Panc1 (cell line): ENCODE results near the gene SMOC2. TPM values are rescaled to one million over a fixed set of nuclear protein-coding genes. Genes with fewer than 3 reads are reported as not detected.

Source experiments
- ATAC-seq: fragments of 200-7000 bp; cut with Tn5 transposase; 2 replicates; pipeline ENCODE4 v1.9.1; 2020; ENCODE audit warnings: mild to moderate bottlenecking, moderate library complexity
- BruUV-seq: library from RNA; stranded (reverse); fragments of 400-500 nt; replicated peaks from 2 replicates; lab custom pipeline; 2021; lab: Mats Ljungman, UMichigan
- CTCF ChIA-PET: fragments of 300-600 bp; sonication (Branson Sonifier 250); formaldehyde crosslinking; loops from one replicate; lab custom pipeline; 2022; ENCODE audit warnings: antibody characterized with exemption; lab: Charles Lee
- POLR2A ChIA-PET: fragments of 300-600 bp; sonication (Branson Sonifier 250); formaldehyde crosslinking; loops from one replicate; lab custom pipeline; 2022; ENCODE audit warnings: antibody characterized with exemption; lab: Charles Lee
- DNase-seq: peaks from one replicate; pipeline ENCODE4 v3.0.0-alpha.2; 2010; ENCODE audit warnings: low read depth, low spot score
- H3K27ac ChIP-seq: 2 replicates; pipeline ENCODE4 v1.5.1; 2011; ENCODE audit warnings: mild to moderate bottlenecking, low read length, inconsistent platforms
- H3K27me3 ChIP-seq: fragments of 200-500 bp; sonication (Bioruptor generic); 2 replicates; pipeline ENCODE4 v1.6.0; 2014; ENCODE audit warnings: low read length, inconsistent platforms; ENCODE audit not compliant: control insufficient read depth, insufficient read depth
- H3K36me3 ChIP-seq: fragments of 200-500 bp; sonication (Bioruptor generic); 2 replicates; pipeline ENCODE4 v1.5.1; 2014; ENCODE audit warnings: inconsistent platforms, mild to moderate bottlenecking, low read length, moderate library complexity; ENCODE audit not compliant: control insufficient read depth, insufficient read depth
- H3K4me1 ChIP-seq: 2 replicates; pipeline ENCODE4 v1.5.1; 2011; ENCODE audit warnings: inconsistent platforms, mild to moderate bottlenecking, low read length, moderate library complexity; ENCODE audit not compliant: control insufficient read depth, insufficient read depth
- H3K4me3 ChIP-seq, 2 experiments: 2 replicates each; pipeline ENCODE4 v1.5.1; 2011 to 2012; ENCODE audit warnings: low read depth in 2 of 2, low read length in 2 of 2, mild to moderate bottlenecking in 2 of 2, inconsistent platforms in 1 of 2, moderate library complexity in 1 of 2
- H3K9me3 ChIP-seq: fragments of 200-500 bp; sonication (Bioruptor generic); 2 replicates; pipeline ENCODE4 v1.5.1; 2014; ENCODE audit warnings: low read depth, mild to moderate bottlenecking, inconsistent platforms, low read length, moderate library complexity; ENCODE audit not compliant: control insufficient read depth, insufficient read depth
- POLR2AphosphoS5 ChIP-seq: IDR thresholded peaks from 2 replicates; pipeline ENCODE4 v1.6.1; 2012; ENCODE audit warnings: mild to moderate bottlenecking, low read depth, low read length, moderate library complexity
- SIN3A ChIP-seq: IDR thresholded peaks from 2 replicates; pipeline ENCODE4 v1.6.1; 2012; ENCODE audit warnings: low read depth, mild to moderate bottlenecking, low read length, moderate library complexity, borderline replicate concordance; ENCODE audit not compliant: insufficient read depth
- TCF7L2 ChIP-seq: IDR thresholded peaks from 2 replicates; pipeline ENCODE4 v1.6.1; 2011; ENCODE audit warnings: mild to moderate bottlenecking, low read depth, low read length, inconsistent platforms
- in situ Hi-C: cut with HindIII; loops from 2 replicates; pipeline ENCODE4 v1.10.0; 2016; ENCODE audit warnings: low sequenced_read_pairs, low pct_unique_long_range_greater_than_20kb
- intact Hi-C: fragments of 100-400 bp; cut with micrococcal nuclease; formaldehyde crosslinking; loops from one replicate; pipeline ENCODE4 v1.10.0; 2022; ENCODE audit not compliant: unreplicated experiment
- total RNA-seq: library from RNA; stranded (reverse); gene quantifications from one replicate; pipeline ENCODE4 v1.2.1, GENCODE V29; 2021; ENCODE audit not compliant: unreplicated experiment
- TF ChIP-seq, protein P1 (sequence below): fragments of 450-650 bp; IDR thresholded peaks from 2 replicates; pipeline ENCODE4 v1.5.1; 2017; ENCODE audit warnings: mild to moderate bottlenecking
- TF ChIP-seq, protein P2 (sequence below), 2 experiments: IDR thresholded peaks; 2 replicates each; pipeline ENCODE4 v1.6.1; 2011 to 2012; ENCODE audit warnings: low read depth in 2 of 2, control low read depth in 1 of 2, low read length in 1 of 2, mild to moderate bottlenecking in 1 of 2, moderate library complexity in 1 of 2; ENCODE audit not compliant: insufficient read depth in 1 of 2

The SMOC2 gene
- total RNA-seq, 1 experiment from 2014 or later = 0.13 TPM

DNA sequence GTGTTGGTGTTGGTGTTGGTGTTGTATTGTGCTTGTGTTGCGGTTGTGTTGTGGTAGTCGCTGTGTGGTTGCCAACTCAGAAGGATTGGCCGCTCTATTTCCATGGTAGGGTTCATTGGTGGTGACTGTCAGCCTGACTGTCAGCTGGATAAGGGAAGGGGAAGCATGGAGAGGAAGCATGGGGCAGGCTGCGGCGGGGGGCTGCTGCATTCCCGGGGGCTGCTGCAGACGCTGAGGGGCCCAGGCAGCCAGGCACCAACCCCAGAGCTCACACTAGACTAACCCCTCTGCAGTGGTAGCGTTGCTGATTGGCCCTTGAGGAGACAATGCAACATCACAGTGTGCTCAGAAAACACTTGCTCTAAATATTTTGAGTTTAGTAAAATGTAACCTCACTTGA, 199.2 kb downstream of the SMOC2 start:
- DNase-seq = no peak
- no peaks in the 10 kb centered on the region for H3K9me3 ChIP-seq
- peaks cover 13% of the 10 kb centered on the region for H3K27me3 ChIP-seq
- no peak for ATAC-seq
- POLR2A ChIA-PET = no interaction called here
- H3K27ac ChIP-seq = no peak overlapping the region
- H3K4me3 ChIP-seq = no peak overlapping the region
- no peaks in the 10 kb centered on the region for H3K36me3 ChIP-seq
- no peaks in the 10 kb centered on the region for H3K4me1 ChIP-seq
- BruUV-seq = no TSS peak
- CTCF ChIA-PET = no interaction called here
- intact Hi-C loops (no loop called here), in situ Hi-C loops (no loop called here)
- TF ChIP-seq, protein P1, sequence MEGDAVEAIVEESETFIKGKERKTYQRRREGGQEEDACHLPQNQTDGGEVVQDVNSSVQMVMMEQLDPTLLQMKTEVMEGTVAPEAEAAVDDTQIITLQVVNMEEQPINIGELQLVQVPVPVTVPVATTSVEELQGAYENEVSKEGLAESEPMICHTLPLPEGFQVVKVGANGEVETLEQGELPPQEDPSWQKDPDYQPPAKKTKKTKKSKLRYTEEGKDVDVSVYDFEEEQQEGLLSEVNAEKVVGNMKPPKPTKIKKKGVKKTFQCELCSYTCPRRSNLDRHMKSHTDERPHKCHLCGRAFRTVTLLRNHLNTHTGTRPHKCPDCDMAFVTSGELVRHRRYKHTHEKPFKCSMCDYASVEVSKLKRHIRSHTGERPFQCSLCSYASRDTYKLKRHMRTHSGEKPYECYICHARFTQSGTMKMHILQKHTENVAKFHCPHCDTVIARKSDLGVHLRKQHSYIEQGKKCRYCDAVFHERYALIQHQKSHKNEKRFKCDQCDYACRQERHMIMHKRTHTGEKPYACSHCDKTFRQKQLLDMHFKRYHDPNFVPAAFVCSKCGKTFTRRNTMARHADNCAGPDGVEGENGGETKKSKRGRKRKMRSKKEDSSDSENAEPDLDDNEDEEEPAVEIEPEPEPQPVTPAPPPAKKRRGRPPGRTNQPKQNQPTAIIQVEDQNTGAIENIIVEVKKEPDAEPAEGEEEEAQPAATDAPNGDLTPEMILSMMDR = no peak
- TF ChIP-seq POLR2AphosphoS5 (no peak), TCF7L2 (no peak)
- TF ChIP-seq, protein P2, sequence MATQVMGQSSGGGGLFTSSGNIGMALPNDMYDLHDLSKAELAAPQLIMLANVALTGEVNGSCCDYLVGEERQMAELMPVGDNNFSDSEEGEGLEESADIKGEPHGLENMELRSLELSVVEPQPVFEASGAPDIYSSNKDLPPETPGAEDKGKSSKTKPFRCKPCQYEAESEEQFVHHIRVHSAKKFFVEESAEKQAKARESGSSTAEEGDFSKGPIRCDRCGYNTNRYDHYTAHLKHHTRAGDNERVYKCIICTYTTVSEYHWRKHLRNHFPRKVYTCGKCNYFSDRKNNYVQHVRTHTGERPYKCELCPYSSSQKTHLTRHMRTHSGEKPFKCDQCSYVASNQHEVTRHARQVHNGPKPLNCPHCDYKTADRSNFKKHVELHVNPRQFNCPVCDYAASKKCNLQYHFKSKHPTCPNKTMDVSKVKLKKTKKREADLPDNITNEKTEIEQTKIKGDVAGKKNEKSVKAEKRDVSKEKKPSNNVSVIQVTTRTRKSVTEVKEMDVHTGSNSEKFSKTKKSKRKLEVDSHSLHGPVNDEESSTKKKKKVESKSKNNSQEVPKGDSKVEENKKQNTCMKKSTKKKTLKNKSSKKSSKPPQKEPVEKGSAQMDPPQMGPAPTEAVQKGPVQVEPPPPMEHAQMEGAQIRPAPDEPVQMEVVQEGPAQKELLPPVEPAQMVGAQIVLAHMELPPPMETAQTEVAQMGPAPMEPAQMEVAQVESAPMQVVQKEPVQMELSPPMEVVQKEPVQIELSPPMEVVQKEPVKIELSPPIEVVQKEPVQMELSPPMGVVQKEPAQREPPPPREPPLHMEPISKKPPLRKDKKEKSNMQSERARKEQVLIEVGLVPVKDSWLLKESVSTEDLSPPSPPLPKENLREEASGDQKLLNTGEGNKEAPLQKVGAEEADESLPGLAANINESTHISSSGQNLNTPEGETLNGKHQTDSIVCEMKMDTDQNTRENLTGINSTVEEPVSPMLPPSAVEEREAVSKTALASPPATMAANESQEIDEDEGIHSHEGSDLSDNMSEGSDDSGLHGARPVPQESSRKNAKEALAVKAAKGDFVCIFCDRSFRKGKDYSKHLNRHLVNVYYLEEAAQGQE (IDR thresholded peaks at IDR 0.05; ENCODE audit: insufficient read depth in 1 of 2, low read depth in 2 of 2, low read length in 1 of 2) = no peak

DNA sequence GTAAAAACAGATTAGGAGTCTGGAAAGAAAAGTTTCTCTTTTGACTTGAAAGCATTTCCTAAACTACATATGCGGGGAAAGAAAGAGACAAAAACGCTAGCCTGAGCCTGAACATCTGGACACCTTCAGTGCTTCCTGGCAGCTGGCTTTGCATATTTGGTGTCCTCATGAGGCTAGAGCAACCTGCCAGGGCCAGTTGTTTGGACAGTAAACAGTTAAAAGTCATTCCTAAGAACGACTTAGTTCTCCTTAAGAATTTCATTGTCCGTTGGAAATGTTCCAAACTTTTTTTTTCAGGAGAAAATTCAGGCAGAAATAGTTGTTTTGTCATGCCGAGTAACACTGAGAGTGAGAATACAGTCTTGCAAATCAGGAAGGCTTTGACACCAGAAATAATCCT, 199.8 kb downstream of the SMOC2 start:
- H3K4me3 ChIP-seq = no peak overlapping the region
- no peaks in the 10 kb centered on the region for H3K36me3 ChIP-seq
- peaks cover 13% of the 10 kb centered on the region for H3K27me3 ChIP-seq
- no peak for TF ChIP-seq TCF7L2
- TF ChIP-seq, protein P2 (IDR thresholded peaks at IDR 0.05; ENCODE audit: insufficient read depth in 1 of 2, low read depth in 2 of 2, low read length in 1 of 2) = no peak
- no peak for TF ChIP-seq SIN3A
- TF ChIP-seq, protein P1 = no peak
- no peak for TF ChIP-seq POLR2AphosphoS5
- no peak for DNase-seq
- in situ Hi-C loops (no loop called here), intact Hi-C loops (no loop called here)
- no peak overlapping the region for H3K27ac ChIP-seq
- ChIA-PET POLR2A (no interaction called here), CTCF (no interaction called here)
- no peaks in the 10 kb centered on the region for H3K9me3 ChIP-seq
- no peak for ATAC-seq
- no TSS peak for BruUV-seq
- no peaks in the 10 kb centered on the region for H3K4me1 ChIP-seq
